ENCODE data around the gene GOLT1A. TPM values are rescaled to one million over a fixed set of nuclear protein-coding genes. Genes with fewer than 3 reads are reported as not detected.

The GOLT1A gene
- total and polyA plus RNA-seq, 2 of the 8 experiments (the other 6 are each of a cell fraction or from before 2014, with no cell fraction given): 7.5 to 8.5 TPM

DNA sequence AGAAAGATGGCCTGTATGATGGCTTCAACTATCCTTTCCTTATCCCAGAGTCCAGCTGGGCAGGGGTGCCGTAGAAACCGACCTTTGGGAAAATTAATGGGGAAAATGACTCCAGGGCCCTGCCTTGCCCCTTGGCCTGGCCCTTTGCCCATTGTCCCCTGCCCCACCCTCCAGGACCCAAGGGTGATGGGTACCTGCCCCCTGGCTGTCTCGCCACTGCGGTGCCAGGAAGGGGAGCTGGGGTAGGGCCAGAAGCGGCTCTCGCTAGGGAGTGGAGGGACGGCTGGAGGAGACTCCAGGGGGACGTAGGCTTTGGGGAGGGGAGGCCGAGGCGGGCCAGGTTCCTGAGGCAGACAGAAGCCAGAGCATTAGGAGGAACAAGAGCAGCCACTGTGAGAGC, 29.1 kb upstream of the GOLT1A start:
- Histone ChIP-seq H3K79me2 (ENCODE audit: control insufficient read depth in 1 of 2, insufficient read depth in 2 of 2, low read length in 2 of 2) (no peaks in the 10 kb centered on the region), H3K79me1 (ENCODE audit: low read depth, low read length) (no peaks in the 10 kb centered on the region), H2BK20ac (ENCODE audit: low read length) (no peak overlapping the region), H3K23ac (ENCODE audit: insufficient read length) (no peak overlapping the region), H3K4me2 (ENCODE audit: insufficient read depth in 1 of 2, low read depth in 2 of 2, low read length in 2 of 2) (no peak overlapping the region), H2BK15ac (ENCODE audit: low read length) (no peak overlapping the region), H3K56ac (replicated peaks; ENCODE audit: insufficient read length, low read depth, low read length) (no peak overlapping the region), H4K20me1 (replicated peaks in 1 of 2; ENCODE audit: control insufficient read depth in 1 of 2, insufficient read depth in 2 of 2, low read length in 2 of 2) (no peaks in the 10 kb centered on the region), H4K5ac (ENCODE audit: insufficient read length, low read depth, low read length) (no peak overlapping the region), H3K9me3 (ENCODE audit: insufficient read depth in 2 of 2, low read depth in 1 of 2, low read length in 1 of 2) (no peaks in the 10 kb centered on the region), H3K4ac (replicated peaks; ENCODE audit: insufficient read length, low read depth, low read length) (no peak overlapping the region), H3K9ac (replicated peaks in 1 of 4; ENCODE audit: extremely low read depth in 1 of 4, low read depth in 3 of 4, low read length in 3 of 4) (no peak overlapping the region), H3K4me1 (replicated peaks in 1 of 4; ENCODE audit: control insufficient read depth in 3 of 4, insufficient read depth in 4 of 4, low read length in 3 of 4) (no peaks in the 10 kb centered on the region), H3K36me3 (ENCODE audit: control insufficient read depth in 2 of 4, insufficient read depth in 4 of 4, low read length in 3 of 4) (0 out of 8 replicates have a peak, but pooled peaks cover 0 to 4% (median 0%) of the 10 kb centered on the region in 4 experiments), H2BK12ac (ENCODE audit: low read depth, low read length) (no peak overlapping the region), H4K8ac (ENCODE audit: extremely low read depth, insufficient read depth, low read length) (no peak overlapping the region), H3K18ac (ENCODE audit: extremely low read depth, low read length) (no peak overlapping the region), H3K27me3 (replicated peaks in 1 of 4; ENCODE audit: control insufficient read depth in 3 of 4, extremely low read depth in 1 of 4, insufficient read depth in 3 of 4, low read length in 3 of 4) (no peaks in the 10 kb centered on the region), H2AFZ (ENCODE audit: low read length) (no peak overlapping the region), H2BK5ac (ENCODE audit: low read depth, low read length) (no peak overlapping the region; the same call in 1 of the 2 replicates), H2BK120ac (replicated peaks; ENCODE audit: low read depth, low read length) (no peak overlapping the region), H3K27ac (ENCODE audit: low read depth, low read length) (no peak overlapping the region), H3K23me2 (ENCODE audit: low read depth, low read length) (no peaks in the 10 kb centered on the region), H3K4me3 (ENCODE audit: extremely low read depth in 1 of 4, insufficient read depth in 2 of 4, low read depth in 3 of 4, low read length in 4 of 4) (no peak overlapping the region), H3K14ac (ENCODE audit: insufficient read length) (no peak overlapping the region), H4K91ac (replicated peaks; ENCODE audit: insufficient read length, low read length) (no peak overlapping the region), H2AK5ac (ENCODE audit: low read depth, low read length) (no peak overlapping the region)
- FAIRE-seq (no peak), DNase-seq (ENCODE audit: low read depth in 1 of 2, low spot score in 2 of 2) (no peak)
- 92% methylated on average over 10 of the region's 10 CpGs; no CpG with 5 or more reads in 1 of the 2 experiments for WGBS, 2 experiments (ENCODE audit: extremely low coverage in 1 of 2, insufficient coverage in 1 of 2, insufficient read length in 1 of 2, insufficient replicate concordance in 2 of 2, low coverage in 1 of 2, low lambda C conversion rate in 2 of 2, missing lambda C conversion rate in 1 of 2)
- POLR2A ChIA-PET (ENCODE audit: partially characterized antibody): interaction anchor here (2.6 kb wide), 1 partner anchor 12 kb away, joined by 9 read pairs; no protein-coding TSS in a partner anchor
- CTCF ChIA-PET (ENCODE audit: partially characterized antibody): interaction anchor here (0.8 to 5.3 kb wide), 8 partner anchors 12 to 156 kb away, joined by 3 to 43 read pairs (median 4); partner anchors contain the start of gene GOLT1A
- TF ChIP-seq YY1 (IDR thresholded peaks at IDR 0.05; ENCODE audit: low read depth, low read length): no peak
